Measurements from ENCODE around the gene CDON. TPM values are rescaled to one million over a fixed set of nuclear protein-coding genes. Genes with fewer than 3 reads are reported as not detected.

Gene CDON, protein sequence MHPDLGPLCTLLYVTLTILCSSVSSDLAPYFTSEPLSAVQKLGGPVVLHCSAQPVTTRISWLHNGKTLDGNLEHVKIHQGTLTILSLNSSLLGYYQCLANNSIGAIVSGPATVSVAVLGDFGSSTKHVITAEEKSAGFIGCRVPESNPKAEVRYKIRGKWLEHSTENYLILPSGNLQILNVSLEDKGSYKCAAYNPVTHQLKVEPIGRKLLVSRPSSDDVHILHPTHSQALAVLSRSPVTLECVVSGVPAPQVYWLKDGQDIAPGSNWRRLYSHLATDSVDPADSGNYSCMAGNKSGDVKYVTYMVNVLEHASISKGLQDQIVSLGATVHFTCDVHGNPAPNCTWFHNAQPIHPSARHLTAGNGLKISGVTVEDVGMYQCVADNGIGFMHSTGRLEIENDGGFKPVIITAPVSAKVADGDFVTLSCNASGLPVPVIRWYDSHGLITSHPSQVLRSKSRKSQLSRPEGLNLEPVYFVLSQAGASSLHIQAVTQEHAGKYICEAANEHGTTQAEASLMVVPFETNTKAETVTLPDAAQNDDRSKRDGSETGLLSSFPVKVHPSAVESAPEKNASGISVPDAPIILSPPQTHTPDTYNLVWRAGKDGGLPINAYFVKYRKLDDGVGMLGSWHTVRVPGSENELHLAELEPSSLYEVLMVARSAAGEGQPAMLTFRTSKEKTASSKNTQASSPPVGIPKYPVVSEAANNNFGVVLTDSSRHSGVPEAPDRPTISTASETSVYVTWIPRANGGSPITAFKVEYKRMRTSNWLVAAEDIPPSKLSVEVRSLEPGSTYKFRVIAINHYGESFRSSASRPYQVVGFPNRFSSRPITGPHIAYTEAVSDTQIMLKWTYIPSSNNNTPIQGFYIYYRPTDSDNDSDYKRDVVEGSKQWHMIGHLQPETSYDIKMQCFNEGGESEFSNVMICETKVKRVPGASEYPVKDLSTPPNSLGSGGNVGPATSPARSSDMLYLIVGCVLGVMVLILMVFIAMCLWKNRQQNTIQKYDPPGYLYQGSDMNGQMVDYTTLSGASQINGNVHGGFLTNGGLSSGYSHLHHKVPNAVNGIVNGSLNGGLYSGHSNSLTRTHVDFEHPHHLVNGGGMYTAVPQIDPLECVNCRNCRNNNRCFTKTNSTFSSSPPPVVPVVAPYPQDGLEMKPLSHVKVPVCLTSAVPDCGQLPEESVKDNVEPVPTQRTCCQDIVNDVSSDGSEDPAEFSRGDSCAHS (N-terminal part only)
- under 1 TPM in 2 of 3 donors, not detected in 1; 0.25 to 0.38 TPM for total RNA-seq
- 0.25 TPM for total RNA-seq (2013)

DNA sequence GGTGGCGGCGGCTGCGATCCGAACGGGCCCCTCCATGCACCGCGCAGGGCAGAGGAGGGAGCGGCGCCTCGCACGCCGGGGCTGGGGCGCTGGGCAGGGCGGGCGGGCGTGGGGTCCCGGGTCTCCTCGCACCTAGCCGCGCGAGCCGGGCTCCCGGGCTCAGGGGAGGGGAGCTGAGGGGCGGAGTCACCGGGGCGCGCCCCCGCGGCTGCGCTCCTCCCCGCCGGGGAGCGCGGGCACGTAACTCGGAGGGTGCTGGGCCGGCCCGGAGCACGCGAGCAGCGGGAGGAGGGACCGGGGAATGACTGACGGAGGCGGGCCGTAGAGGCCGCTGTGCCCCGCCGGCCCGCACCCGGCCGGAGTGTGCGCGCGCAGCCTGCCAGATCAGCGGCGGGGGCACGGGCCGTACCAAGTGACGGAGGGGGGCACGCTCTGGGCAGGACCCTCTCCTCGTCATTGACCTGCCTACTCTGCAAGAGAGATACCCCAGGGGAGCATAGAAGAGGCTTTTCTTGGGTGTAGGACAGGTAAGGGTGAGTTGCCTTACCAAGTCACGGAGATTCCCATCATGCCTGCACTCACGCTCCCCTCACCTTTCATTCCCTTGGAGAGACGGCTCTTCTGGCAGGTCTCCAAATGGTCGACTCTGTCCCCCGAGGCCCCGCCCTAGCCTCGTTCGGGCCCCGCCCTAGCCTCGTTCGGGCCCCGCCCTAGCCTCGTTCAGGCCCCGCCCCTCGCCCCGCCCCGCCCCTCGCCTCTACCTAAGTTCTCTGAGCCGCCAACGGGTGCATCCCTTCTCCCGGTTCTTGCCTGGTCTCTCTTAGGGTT, at the start of gene CDON:
TSS of gene CDON (minus strand) at position 188 of the 828 bp plus-strand sequence. CDS start 39,390 bp downstream, outside the sequence.
- no peaks in the 10 kb centered on the region for H3K36me3 ChIP-seq (ENCODE audit: control insufficient read depth, insufficient read depth, low read length)
- H3K36me3 Mint-ChIP-seq, result no peaks in the 10 kb centered on the region
- intact Hi-C loops (cut with micrococcal nuclease), result no loop called here
- H3K27me3 Mint-ChIP-seq (ENCODE audit: low read depth in 2 of 2), result peaks cover 23 to 26% of the 10 kb centered on the region in 2 donors
- peak within 1 kb of the TSS; percentile 89 for H3K4me3 Mint-ChIP-seq
- peaks cover 15% of the 10 kb centered on the region for H3K4me1 ChIP-seq (ENCODE audit: control insufficient read depth, insufficient read depth, low read length)
- no peaks in the 10 kb centered on the region for H3K9me3 ChIP-seq (ENCODE audit: control insufficient read depth, insufficient read depth, low read length)
- H3K27ac ChIP-seq (ENCODE audit: low read length), result peak within 1 kb of the TSS; percentile 74
- H3K27me3 ChIP-seq (ENCODE audit: control insufficient read depth, insufficient read depth, low read length), result peaks cover 6% of the 10 kb centered on the region
- H3K4me1 Mint-ChIP-seq, result peaks cover 7% of the 10 kb centered on the region in 2 donors
- DNase-seq (peak; percentile 74 to 95), ATAC-seq (peak; percentile 91 to 95 (median 92))
- WGBS (ENCODE audit: insufficient coverage), result under 1% methylated on average over 82 of the region's 82 CpGs
- peak within 1 kb of the TSS; percentile 58 to 66 for H3K27ac Mint-ChIP-seq
- TF ChIP-seq, protein P1, sequence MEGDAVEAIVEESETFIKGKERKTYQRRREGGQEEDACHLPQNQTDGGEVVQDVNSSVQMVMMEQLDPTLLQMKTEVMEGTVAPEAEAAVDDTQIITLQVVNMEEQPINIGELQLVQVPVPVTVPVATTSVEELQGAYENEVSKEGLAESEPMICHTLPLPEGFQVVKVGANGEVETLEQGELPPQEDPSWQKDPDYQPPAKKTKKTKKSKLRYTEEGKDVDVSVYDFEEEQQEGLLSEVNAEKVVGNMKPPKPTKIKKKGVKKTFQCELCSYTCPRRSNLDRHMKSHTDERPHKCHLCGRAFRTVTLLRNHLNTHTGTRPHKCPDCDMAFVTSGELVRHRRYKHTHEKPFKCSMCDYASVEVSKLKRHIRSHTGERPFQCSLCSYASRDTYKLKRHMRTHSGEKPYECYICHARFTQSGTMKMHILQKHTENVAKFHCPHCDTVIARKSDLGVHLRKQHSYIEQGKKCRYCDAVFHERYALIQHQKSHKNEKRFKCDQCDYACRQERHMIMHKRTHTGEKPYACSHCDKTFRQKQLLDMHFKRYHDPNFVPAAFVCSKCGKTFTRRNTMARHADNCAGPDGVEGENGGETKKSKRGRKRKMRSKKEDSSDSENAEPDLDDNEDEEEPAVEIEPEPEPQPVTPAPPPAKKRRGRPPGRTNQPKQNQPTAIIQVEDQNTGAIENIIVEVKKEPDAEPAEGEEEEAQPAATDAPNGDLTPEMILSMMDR (IDR thresholded peaks at IDR 0.05), result no peak
- no peaks in the 10 kb centered on the region for H3K9me3 Mint-ChIP-seq
- peak within 1 kb of the TSS; percentile 57 for H3K4me3 ChIP-seq (ENCODE audit: low read length)

DNA sequence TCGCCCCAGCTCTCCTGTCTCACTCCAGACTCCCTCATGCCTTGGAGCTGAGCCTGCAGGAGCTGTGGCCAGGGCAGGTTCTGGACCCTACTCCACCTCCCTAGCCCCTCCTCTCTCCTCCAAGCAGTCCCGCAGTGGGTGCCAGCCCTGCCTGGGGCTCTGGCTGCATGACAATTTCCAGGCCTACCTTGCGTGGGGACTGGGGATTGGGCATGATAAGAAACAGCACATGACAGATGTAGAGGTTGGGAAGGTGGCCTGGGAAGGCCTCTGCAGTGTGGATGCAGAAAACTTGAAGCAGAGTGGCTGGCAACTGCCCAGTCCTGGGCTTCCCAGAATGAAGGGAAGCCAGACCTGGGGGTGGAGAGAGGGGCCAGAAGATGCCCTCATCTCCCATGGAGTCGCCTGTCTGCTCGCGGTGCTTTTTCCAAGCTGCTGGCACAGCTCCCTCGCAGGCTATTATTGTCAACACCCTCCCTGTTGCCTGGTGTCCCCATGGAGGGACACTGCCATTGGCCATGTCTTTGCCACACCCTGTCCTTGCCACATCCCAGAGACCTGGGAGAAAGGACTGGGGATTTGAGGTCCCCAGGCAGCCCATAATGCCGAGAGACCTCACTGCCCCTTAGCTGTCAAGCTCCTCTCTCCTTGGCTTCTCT, 48.9 kb upstream of the CDON start:
- Histone ChIP-seq H3K27me3 (ENCODE audit: control insufficient read depth, insufficient read depth, low read length) (no peaks in the 10 kb centered on the region), H3K36me3 (ENCODE audit: control insufficient read depth, insufficient read depth, low read length) (no peaks in the 10 kb centered on the region), H3K4me1 (ENCODE audit: control insufficient read depth, insufficient read depth, low read length) (no peaks in the 10 kb centered on the region), H3K9me3 (ENCODE audit: control insufficient read depth, insufficient read depth, low read length) (no peaks in the 10 kb centered on the region), H3K4me3 (ENCODE audit: low read length) (no peak overlapping the region), H3K27ac (ENCODE audit: low read length) (no peak overlapping the region)
- TF ChIP-seq, protein P1 (IDR thresholded peaks at IDR 0.05), result no peak
- Mint-ChIP-seq H3K4me1 (no peaks in the 10 kb centered on the region), H3K27me3 (ENCODE audit: low read depth in 2 of 2) (no peaks in the 10 kb centered on the region), H3K9me3 (no peaks in the 10 kb centered on the region), H3K36me3 (no peaks in the 10 kb centered on the region), H3K27ac (no peak overlapping the region), H3K4me3 (no peak overlapping the region)
- DNase-seq, result no peak
- ATAC-seq, result no peak
- WGBS (ENCODE audit: insufficient coverage), result 94% methylated on average over 8 of the region's 8 CpGs
- intact Hi-C loops (cut with micrococcal nuclease), result no loop called here

All from natural killer cell (primary cell).